SK-N-SH (cell line): ENCODE results near the gene ATP6V1B1. TPM values are rescaled to one million over a fixed set of nuclear protein-coding genes. Genes with fewer than 3 reads are reported as not detected.

Source experiments
- CTCF ChIA-PET: fragments of 300-600, 350-600 bp; formaldehyde crosslinking; extraction: SDS; loops from one replicate; lab custom pipeline; 2021; lab: Yijun Ruan, JAX
- POLR2A ChIA-PET: fragments of 350-600 bp; sonication (Branson Sonifier 250); formaldehyde crosslinking; extraction: SDS; loops from one replicate; lab custom pipeline; 2020; ENCODE audit warnings: antibody characterized with exemption, inconsistent platforms; lab: Yijun Ruan, JAX
- DNase-seq: peaks from one replicate; pipeline ENCODE4 v3.0.0; 2012
- H2AFZ ChIP-seq: fragments of 200-600 bp; sonication (generic); 2 replicates; pipeline ENCODE4 v1.8.1; 2016; ENCODE audit warnings: antibody characterized with exemption, mild to moderate bottlenecking, low read depth
- H3F3A ChIP-seq: fragments of 200-600 bp; sonication (generic); replicated peaks from 2 replicates; pipeline ENCODE3; 2016; ENCODE audit warnings: antibody characterized with exemption, mild to moderate bottlenecking; ENCODE audit not compliant: insufficient read depth
- H3K27ac ChIP-seq, 2 experiments: fragments of 200-500 bp in 1 of 2; fragments of 200-600 bp in 1 of 2; sonication (Bioruptor generic) in 1 of 2; sonication (generic), shearing (Covaris generic) in 1 of 2; 2 replicates each; pipeline versions ENCODE4 v1.5.1 to v1.6.1; 2014 to 2016; ENCODE audit warnings: low read depth in 2 of 2, inconsistent platforms in 1 of 2, low read length in 1 of 2, mild to moderate bottlenecking in 1 of 2, mixed read lengths in 1 of 2
- H3K27me3 ChIP-seq: fragments of 200-600 bp; sonication (generic), shearing (Covaris generic); 2 replicates; pipeline ENCODE4 v1.6.1; 2016; ENCODE audit warnings: mixed run types; ENCODE audit not compliant: insufficient read depth
- H3K36me3 ChIP-seq, 2 experiments: fragments of 200-500 bp in 1 of 2; fragments of 200-600 bp in 1 of 2; sonication (Bioruptor generic) in 1 of 2; sonication (generic) in 1 of 2; replicated peaks in 1 of 2; 2 replicates each; pipeline versions ENCODE3 to v1.5.1; 2014 to 2016; ENCODE audit warnings: low read length in 1 of 2, mild to moderate bottlenecking in 1 of 2; ENCODE audit not compliant: insufficient read depth in 2 of 2, control insufficient read depth in 1 of 2
- H3K4me1 ChIP-seq, 2 experiments: fragments of 200-500 bp in 1 of 2; fragments of 200-600 bp in 1 of 2; sonication (Bioruptor generic) in 1 of 2; sonication (generic), shearing (Covaris generic) in 1 of 2; 2 replicates each; pipeline versions ENCODE4 v1.5.1 to v1.6.1; 2014 to 2016; ENCODE audit warnings: low read depth in 1 of 2, low read length in 1 of 2, mixed run types in 1 of 2; ENCODE audit not compliant: insufficient read depth in 2 of 2, control insufficient read depth in 1 of 2
- H3K4me2 ChIP-seq: fragments of 200-600 bp; sonication (generic), shearing (Covaris generic); 2 replicates; pipeline ENCODE4 v1.6.1; 2017; ENCODE audit warnings: mixed run types
- H3K4me3 ChIP-seq, 2 experiments: fragments of 200-500 bp in 1 of 2; fragments of 200-600 bp in 1 of 2; sonication (Bioruptor generic) in 1 of 2; sonication (generic), shearing (Covaris generic) in 1 of 2; 2 replicates each; pipeline versions ENCODE4 v1.5.1 to v1.8.1; 2014 to 2016; ENCODE audit warnings: low read depth in 2 of 2, inconsistent platforms in 1 of 2, low read length in 1 of 2, mild to moderate bottlenecking in 1 of 2, mixed read lengths in 1 of 2, moderate library complexity in 1 of 2
- H3K79me2 ChIP-seq: fragments of 200-600 bp; sonication (generic); 2 replicates; pipeline ENCODE4 v1.8.1; 2017; ENCODE audit warnings: mild to moderate bottlenecking; ENCODE audit not compliant: insufficient read depth
- H3K9ac ChIP-seq: fragments of 200-600 bp; sonication (generic); 2 replicates; pipeline ENCODE4 v1.6.1; 2017; ENCODE audit warnings: mixed run types
- H3K9me2 ChIP-seq: fragments of 200-600 bp; sonication (generic); 2 replicates; pipeline ENCODE4 v1.6.1; 2017; ENCODE audit warnings: mixed run types
- H3K9me3 ChIP-seq: fragments of 200-600 bp; sonication (generic); 2 replicates; pipeline ENCODE4 v1.6.1; 2017; ENCODE audit warnings: mixed run types, mild to moderate bottlenecking, moderate library complexity
- H4K20me1 ChIP-seq: fragments of 200-600 bp; sonication (generic); 2 replicates; pipeline ENCODE4 v1.6.1; 2017; ENCODE audit warnings: mild to moderate bottlenecking, mixed run types; ENCODE audit not compliant: insufficient read depth
- ELF1 ChIP-seq: IDR thresholded peaks from 2 replicates; pipeline ENCODE4 v1.4.0; 2012
- FOXJ3 ChIP-seq: sonication (generic); formaldehyde crosslinking; IDR thresholded peaks from 2 replicates; pipeline ENCODE4 v1.5.1; 2020; ENCODE audit warnings: mild to moderate bottlenecking, missing genetic modification reagents
- FOXM1 ChIP-seq: IDR thresholded peaks from 2 replicates; pipeline ENCODE4 v1.4.0; 2012; ENCODE audit warnings: low read depth, mild to moderate bottlenecking
- GABPA ChIP-seq: IDR thresholded peaks from 2 replicates; pipeline ENCODE4 v1.4.0; 2012; ENCODE audit warnings: low read depth, mild to moderate bottlenecking
- MEF2A ChIP-seq: IDR thresholded peaks from 2 replicates; pipeline ENCODE4 v1.4.0; 2012; ENCODE audit warnings: low read depth, borderline replicate concordance
- POLR2AphosphoS5 ChIP-seq: IDR thresholded peaks from 2 replicates; pipeline ENCODE4 v1.6.1; 2012; ENCODE audit warnings: low read depth, low read length
- RAD21 ChIP-seq: IDR thresholded peaks from 2 replicates; pipeline ENCODE4 v1.6.1; 2012; ENCODE audit warnings: mild to moderate bottlenecking, low read length
- RFX5 ChIP-seq: IDR thresholded peaks from 2 replicates; pipeline ENCODE4 v1.6.1; 2012; ENCODE audit warnings: mild to moderate bottlenecking, improper control_type of control experiment, low read length
- WGBS: methylation state at CpG from one replicate; pipeline ENCODE4 v1.1.6; 2017; ENCODE audit warnings: low lambda C conversion rate; 5-methylcytosine and 5-hydroxymethylcytosine counted together
- polyA plus RNA-seq, 3 experiments: library from polyadenylated mRNA; depleted of rRNA; stranded (reverse); fragments of >200 nt; gene quantifications; 2 replicates each; pipeline ENCODE4 v1.2.3, GENCODE V29; 2012
- TF ChIP-seq, protein P1 (sequence below): IDR thresholded peaks from 2 replicates; pipeline ENCODE4 v1.4.0; 2012; ENCODE audit warnings: low read depth, borderline replicate concordance
- TF ChIP-seq, protein P2 (sequence below): fragments of 150-350 bp; IDR thresholded peaks from 2 replicates; pipeline ENCODE4 v1.6.1; 2016; ENCODE audit warnings: mild to moderate bottlenecking, low read depth, low read length
- TF ChIP-seq, protein P3 (sequence below): IDR thresholded peaks from 2 replicates; pipeline ENCODE4 v1.4.0; 2012; ENCODE audit warnings: low read depth
- TF ChIP-seq, protein P4 (sequence below): fragments of 200-600 bp; sonication (generic); IDR thresholded peaks from 2 replicates; pipeline ENCODE4 v1.6.1; 2017; ENCODE audit warnings: antibody characterized with exemption, mild to moderate bottlenecking, moderate library complexity
- TF ChIP-seq, protein P5 (sequence below): IDR thresholded peaks from 2 replicates; pipeline ENCODE4 v1.4.0; 2012; ENCODE audit warnings: low read depth, borderline replicate concordance
- TF ChIP-seq, protein P6 (sequence below): IDR thresholded peaks from 2 replicates; pipeline ENCODE4; 2012

Gene ATP6V1B1
- polyA plus RNA-seq, 1 of the 3 experiments (the other 2 are of a cell fraction): 4.9 TPM

DNA sequence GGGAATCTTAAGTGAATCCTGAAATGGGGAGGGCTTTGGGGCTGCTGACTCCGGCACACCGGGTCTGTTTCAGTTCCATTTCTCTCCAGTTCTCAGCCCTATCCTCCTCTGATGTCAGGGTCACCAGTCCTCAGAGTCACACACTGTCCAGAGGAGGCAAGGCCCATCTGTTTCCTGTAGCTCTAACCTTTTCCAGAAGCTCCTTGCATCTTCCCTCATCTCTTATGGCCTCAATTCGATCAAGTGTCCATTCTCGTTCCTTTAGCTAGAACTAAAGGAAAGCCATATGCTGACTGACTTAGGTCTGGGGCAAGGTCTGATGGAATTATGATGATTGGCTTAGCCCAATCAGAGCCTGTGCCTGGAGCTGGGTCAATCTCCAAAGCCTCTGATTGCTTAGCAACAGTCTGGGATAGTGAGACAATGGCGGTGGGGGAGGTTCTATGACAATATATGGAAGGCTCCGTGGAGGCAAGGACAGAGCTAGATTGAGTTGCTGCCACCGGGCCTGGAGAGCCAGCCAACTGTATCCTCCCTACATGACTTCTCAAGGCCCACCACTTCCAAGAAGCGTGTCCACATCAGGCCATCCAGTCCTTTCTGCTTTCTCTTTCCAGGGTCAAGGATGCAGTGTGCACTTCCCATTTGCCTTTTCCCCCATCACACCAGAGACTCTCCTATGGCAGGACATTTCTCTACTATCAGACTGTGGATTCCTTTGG, 48.0 kb downstream of the ATP6V1B1 start (continued):
- TF ChIP-seq, protein P1, sequence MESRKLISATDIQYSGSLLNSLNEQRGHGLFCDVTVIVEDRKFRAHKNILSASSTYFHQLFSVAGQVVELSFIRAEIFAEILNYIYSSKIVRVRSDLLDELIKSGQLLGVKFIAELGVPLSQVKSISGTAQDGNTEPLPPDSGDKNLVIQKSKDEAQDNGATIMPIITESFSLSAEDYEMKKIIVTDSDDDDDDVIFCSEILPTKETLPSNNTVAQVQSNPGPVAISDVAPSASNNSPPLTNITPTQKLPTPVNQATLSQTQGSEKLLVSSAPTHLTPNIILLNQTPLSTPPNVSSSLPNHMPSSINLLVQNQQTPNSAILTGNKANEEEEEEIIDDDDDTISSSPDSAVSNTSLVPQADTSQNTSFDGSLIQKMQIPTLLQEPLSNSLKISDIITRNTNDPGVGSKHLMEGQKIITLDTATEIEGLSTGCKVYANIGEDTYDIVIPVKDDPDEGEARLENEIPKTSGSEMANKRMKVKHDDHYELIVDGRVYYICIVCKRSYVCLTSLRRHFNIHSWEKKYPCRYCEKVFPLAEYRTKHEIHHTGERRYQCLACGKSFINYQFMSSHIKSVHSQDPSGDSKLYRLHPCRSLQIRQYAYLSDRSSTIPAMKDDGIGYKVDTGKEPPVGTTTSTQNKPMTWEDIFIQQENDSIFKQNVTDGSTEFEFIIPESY: no peak
- TF ChIP-seq, protein P2, sequence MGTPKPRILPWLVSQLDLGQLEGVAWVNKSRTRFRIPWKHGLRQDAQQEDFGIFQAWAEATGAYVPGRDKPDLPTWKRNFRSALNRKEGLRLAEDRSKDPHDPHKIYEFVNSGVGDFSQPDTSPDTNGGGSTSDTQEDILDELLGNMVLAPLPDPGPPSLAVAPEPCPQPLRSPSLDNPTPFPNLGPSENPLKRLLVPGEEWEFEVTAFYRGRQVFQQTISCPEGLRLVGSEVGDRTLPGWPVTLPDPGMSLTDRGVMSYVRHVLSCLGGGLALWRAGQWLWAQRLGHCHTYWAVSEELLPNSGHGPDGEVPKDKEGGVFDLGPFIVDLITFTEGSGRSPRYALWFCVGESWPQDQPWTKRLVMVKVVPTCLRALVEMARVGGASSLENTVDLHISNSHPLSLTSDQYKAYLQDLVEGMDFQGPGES: no peak
- TF ChIP-seq POLR2AphosphoS5: no peak
- TF ChIP-seq RFX5: no peak
- no peak for TF ChIP-seq RAD21
- no peak for TF ChIP-seq ELF1
- TF ChIP-seq, protein P3, sequence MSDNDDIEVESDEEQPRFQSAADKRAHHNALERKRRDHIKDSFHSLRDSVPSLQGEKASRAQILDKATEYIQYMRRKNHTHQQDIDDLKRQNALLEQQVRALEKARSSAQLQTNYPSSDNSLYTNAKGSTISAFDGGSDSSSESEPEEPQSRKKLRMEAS: no peak
- no peak for TF ChIP-seq GABPA
- TF ChIP-seq MEF2A: no peak
- TF ChIP-seq, protein P4, sequence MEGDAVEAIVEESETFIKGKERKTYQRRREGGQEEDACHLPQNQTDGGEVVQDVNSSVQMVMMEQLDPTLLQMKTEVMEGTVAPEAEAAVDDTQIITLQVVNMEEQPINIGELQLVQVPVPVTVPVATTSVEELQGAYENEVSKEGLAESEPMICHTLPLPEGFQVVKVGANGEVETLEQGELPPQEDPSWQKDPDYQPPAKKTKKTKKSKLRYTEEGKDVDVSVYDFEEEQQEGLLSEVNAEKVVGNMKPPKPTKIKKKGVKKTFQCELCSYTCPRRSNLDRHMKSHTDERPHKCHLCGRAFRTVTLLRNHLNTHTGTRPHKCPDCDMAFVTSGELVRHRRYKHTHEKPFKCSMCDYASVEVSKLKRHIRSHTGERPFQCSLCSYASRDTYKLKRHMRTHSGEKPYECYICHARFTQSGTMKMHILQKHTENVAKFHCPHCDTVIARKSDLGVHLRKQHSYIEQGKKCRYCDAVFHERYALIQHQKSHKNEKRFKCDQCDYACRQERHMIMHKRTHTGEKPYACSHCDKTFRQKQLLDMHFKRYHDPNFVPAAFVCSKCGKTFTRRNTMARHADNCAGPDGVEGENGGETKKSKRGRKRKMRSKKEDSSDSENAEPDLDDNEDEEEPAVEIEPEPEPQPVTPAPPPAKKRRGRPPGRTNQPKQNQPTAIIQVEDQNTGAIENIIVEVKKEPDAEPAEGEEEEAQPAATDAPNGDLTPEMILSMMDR: no peak
- no peak for TF ChIP-seq FOXM1

DNA sequence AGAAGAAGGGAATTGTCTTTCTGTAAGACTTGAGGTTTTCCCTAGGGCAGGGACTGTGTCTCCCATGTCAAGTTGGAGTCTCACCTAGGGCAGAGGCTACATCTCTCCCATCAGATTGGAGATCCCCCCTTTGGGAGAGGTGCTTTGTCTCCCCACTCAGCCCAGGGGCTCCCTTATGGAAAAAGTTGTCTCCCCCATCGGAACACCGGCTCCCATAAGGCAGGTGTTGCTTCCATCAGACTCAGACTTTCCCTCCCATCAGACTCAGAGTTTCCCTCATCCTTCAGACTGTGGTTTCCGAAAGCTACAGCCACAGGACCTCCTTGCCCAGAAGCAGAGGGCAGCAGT, 48.5 kb downstream of the ATP6V1B1 start:
- no peaks in the 10 kb centered on the region for H3K9me3 ChIP-seq
- no peaks in the 10 kb centered on the region for H3K79me2 ChIP-seq
- no peaks in the 10 kb centered on the region for H3K27me3 ChIP-seq
- peaks cover 5 to 40% of the 10 kb centered on the region in 2 experiments for H3K36me3 ChIP-seq
- no peaks in the 10 kb centered on the region for H3K9me2 ChIP-seq
- no peak for DNase-seq
- no peak overlapping the region for H2AFZ ChIP-seq
- H3K4me2 ChIP-seq: no peak overlapping the region
- no peaks in the 10 kb centered on the region for H3F3A ChIP-seq
- H3K27ac ChIP-seq: no peak overlapping the region
- H4K20me1 ChIP-seq: no peaks in the 10 kb centered on the region
- 93% methylated on average over 3 of the region's 3 CpGs for WGBS
- no peak overlapping the region for H3K4me3 ChIP-seq
- CTCF ChIA-PET: interaction anchor here (0.6 to 7.3 kb wide), 9 partner anchors 9 to 194 kb away, joined by 3 to 41 read pairs (median 4); partner anchors contain the start of gene FIGLA
- no peak overlapping the region for H3K9ac ChIP-seq
- POLR2A ChIA-PET: no interaction called here
- H3K4me1 ChIP-seq: no peaks in the 10 kb centered on the region
- TF ChIP-seq, protein P5, sequence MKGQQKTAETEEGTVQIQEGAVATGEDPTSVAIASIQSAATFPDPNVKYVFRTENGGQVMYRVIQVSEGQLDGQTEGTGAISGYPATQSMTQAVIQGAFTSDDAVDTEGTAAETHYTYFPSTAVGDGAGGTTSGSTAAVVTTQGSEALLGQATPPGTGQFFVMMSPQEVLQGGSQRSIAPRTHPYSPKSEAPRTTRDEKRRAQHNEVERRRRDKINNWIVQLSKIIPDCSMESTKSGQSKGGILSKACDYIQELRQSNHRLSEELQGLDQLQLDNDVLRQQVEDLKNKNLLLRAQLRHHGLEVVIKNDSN: no peak
- TF ChIP-seq, protein P6, sequence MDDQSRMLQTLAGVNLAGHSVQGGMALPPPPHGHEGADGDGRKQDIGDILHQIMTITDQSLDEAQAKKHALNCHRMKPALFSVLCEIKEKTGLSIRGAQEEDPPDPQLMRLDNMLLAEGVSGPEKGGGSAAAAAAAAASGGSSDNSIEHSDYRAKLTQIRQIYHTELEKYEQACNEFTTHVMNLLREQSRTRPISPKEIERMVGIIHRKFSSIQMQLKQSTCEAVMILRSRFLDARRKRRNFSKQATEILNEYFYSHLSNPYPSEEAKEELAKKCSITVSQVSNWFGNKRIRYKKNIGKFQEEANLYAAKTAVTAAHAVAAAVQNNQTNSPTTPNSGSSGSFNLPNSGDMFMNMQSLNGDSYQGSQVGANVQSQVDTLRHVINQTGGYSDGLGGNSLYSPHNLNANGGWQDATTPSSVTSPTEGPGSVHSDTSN: no peak
- TF ChIP-seq FOXJ3 (CRISPR knock-in tag): no peak
